ENCODE measurements around the gene GPR84.
"Not testable (repeated sequence)": the region's sequence is repeated elsewhere in the genome, so short reads cannot be mapped to it uniquely, and the experiment has no call there.

DNA sequence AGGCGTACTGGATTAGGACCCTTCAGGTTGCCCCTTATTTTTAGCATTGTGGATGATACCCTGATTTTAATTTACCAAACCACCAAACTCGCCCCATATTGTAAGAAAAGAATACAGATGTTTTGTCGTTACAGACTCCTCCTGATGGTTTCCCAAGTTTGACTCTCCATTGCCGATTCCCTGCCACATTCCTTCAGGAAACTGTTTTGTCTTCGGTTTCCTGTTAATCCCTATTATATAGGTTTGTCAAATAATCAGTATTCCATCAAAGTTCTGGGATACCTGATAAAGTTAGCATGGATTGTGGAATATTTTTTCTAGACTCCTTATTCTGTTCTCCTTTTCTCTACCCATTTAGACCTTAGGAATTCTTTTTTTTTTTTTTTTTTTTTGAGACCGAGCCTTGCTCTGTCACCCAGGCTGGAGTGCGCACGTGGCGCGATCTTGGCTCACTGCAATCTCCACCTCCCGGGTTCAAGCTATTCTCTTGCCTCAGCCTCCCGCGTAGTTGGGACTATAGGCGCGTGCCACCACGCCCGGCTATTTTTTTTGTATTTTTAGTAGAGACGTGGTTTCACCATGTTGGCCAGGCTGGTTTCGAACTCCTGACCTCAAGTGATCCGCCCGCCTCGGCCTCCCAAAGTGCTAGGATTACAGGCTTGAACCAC is 38.7 kb downstream of the GPR84 start:
- TF ChIP-seq, protein P1, sequence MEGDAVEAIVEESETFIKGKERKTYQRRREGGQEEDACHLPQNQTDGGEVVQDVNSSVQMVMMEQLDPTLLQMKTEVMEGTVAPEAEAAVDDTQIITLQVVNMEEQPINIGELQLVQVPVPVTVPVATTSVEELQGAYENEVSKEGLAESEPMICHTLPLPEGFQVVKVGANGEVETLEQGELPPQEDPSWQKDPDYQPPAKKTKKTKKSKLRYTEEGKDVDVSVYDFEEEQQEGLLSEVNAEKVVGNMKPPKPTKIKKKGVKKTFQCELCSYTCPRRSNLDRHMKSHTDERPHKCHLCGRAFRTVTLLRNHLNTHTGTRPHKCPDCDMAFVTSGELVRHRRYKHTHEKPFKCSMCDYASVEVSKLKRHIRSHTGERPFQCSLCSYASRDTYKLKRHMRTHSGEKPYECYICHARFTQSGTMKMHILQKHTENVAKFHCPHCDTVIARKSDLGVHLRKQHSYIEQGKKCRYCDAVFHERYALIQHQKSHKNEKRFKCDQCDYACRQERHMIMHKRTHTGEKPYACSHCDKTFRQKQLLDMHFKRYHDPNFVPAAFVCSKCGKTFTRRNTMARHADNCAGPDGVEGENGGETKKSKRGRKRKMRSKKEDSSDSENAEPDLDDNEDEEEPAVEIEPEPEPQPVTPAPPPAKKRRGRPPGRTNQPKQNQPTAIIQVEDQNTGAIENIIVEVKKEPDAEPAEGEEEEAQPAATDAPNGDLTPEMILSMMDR (IDR thresholded peaks at IDR 0.05), result not testable (repeated sequence)
- TF ChIP-seq POLR2A (IDR thresholded peaks at IDR 0.05), result not testable (repeated sequence)
